SU-DHL-6 (cell line): ENCODE results near the gene UBR4.

Experiments
- EZH2phosphoT487 ChIP-seq: fragments of 200-600 bp; sonication (generic), shearing (Covaris generic); conservative IDR thresholded peaks from 2 replicates; pipeline ENCODE4 v1.6.1; 2018; ENCODE audit warnings: mild to moderate bottlenecking, antibody characterized with exemption, low read length, moderate library complexity, mixed read lengths
- TF ChIP-seq, protein P1 (sequence below): fragments of 200-600 bp; sonication (generic); IDR thresholded peaks from one replicate; pipeline ENCODE4 v1.5.1; 2017; ENCODE audit warnings: antibody characterized with exemption, mild to moderate bottlenecking, low read length, moderate library complexity; ENCODE audit not compliant: insufficient read depth, poor library complexity, severe bottlenecking

DNA sequence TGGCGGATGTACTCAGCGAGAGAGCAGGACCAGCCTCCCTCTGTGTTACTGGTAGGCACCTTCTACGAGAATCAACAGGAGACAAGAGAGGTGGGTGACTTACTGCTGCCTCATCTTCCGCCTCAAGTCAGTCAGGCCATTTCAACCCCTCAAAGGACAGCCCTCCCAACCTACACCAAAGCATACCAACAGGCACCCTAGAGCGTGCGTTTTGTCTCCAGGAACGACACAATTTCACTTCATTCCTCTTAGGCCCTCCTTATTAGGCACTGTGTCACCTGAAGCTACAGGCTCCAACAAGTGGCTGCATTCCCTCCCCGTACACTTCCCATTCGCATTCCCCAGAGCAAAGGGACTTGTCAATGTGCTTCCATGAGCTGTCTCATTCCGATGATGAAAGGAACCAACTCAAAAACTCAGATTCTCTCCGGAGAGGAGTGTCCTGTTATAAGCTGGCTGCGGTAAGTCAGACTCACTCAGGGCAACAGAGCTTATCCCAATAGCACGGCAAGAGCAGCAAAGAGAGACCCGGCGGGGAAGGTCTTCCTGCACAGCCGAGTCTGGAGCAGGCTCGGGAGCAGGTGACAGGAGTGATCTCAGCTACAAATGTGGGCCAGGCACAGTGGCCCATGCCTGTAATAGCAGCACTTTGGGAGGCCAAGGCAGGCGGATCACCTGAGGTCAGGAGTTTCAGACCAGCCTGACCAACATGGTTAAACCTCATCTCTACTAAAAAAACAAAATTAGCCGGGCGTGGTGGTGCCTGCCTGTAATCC, 133.0 kb downstream of the UBR4 start:
- TF ChIP-seq, protein P1, sequence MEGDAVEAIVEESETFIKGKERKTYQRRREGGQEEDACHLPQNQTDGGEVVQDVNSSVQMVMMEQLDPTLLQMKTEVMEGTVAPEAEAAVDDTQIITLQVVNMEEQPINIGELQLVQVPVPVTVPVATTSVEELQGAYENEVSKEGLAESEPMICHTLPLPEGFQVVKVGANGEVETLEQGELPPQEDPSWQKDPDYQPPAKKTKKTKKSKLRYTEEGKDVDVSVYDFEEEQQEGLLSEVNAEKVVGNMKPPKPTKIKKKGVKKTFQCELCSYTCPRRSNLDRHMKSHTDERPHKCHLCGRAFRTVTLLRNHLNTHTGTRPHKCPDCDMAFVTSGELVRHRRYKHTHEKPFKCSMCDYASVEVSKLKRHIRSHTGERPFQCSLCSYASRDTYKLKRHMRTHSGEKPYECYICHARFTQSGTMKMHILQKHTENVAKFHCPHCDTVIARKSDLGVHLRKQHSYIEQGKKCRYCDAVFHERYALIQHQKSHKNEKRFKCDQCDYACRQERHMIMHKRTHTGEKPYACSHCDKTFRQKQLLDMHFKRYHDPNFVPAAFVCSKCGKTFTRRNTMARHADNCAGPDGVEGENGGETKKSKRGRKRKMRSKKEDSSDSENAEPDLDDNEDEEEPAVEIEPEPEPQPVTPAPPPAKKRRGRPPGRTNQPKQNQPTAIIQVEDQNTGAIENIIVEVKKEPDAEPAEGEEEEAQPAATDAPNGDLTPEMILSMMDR, result no peak
- TF ChIP-seq EZH2phosphoT487, result no peak
